Measurements from ENCODE around the gene UBE2E3.
"Not testable (repeated sequence)": the region's sequence is repeated elsewhere in the genome, so short reads cannot be mapped to it uniquely, and the experiment has no call there.

DNA sequence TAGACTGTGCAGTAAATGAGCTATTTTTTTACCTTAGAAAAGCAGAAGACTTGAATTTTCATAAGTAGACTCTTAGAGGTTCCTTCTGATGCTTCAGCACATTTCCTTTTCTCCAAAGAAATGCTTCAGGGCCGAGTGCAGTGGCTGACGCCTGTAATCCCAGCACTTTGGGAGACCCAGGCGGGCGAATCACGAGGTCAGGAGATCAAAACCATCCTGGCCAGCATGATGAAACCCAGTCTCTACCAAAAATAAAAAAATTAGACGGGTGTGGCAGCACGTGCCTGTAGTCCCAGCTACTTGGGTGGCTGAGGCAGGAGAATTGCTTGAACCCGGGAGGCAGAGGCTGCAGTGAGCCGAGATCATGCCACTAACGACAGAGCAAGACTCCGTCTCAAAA is 60.4 kb downstream of the UBE2E3 start:
- TF ChIP-seq, protein P1, sequence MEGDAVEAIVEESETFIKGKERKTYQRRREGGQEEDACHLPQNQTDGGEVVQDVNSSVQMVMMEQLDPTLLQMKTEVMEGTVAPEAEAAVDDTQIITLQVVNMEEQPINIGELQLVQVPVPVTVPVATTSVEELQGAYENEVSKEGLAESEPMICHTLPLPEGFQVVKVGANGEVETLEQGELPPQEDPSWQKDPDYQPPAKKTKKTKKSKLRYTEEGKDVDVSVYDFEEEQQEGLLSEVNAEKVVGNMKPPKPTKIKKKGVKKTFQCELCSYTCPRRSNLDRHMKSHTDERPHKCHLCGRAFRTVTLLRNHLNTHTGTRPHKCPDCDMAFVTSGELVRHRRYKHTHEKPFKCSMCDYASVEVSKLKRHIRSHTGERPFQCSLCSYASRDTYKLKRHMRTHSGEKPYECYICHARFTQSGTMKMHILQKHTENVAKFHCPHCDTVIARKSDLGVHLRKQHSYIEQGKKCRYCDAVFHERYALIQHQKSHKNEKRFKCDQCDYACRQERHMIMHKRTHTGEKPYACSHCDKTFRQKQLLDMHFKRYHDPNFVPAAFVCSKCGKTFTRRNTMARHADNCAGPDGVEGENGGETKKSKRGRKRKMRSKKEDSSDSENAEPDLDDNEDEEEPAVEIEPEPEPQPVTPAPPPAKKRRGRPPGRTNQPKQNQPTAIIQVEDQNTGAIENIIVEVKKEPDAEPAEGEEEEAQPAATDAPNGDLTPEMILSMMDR (IDR thresholded peaks at IDR 0.05) = not testable (repeated sequence)
- TF ChIP-seq GABPB1 (CRISPR knock-in tag; IDR thresholded peaks at IDR 0.05); ELF4 (CRISPR knock-in tag; IDR thresholded peaks at IDR 0.05; ENCODE audit: low read depth); CREM (CRISPR knock-in tag; IDR thresholded peaks at IDR 0.05); ZNF138 (CRISPR knock-in tag; conservative IDR thresholded peaks at IDR 0.05); ETV6 (CRISPR knock-in tag; IDR thresholded peaks at IDR 0.05): not testable (repeated sequence)
- TF ChIP-seq, protein P2, sequence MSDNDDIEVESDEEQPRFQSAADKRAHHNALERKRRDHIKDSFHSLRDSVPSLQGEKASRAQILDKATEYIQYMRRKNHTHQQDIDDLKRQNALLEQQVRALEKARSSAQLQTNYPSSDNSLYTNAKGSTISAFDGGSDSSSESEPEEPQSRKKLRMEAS (CRISPR knock-in tag; IDR thresholded peaks at IDR 0.05) = not testable (repeated sequence)
- TF ChIP-seq, protein P3, sequence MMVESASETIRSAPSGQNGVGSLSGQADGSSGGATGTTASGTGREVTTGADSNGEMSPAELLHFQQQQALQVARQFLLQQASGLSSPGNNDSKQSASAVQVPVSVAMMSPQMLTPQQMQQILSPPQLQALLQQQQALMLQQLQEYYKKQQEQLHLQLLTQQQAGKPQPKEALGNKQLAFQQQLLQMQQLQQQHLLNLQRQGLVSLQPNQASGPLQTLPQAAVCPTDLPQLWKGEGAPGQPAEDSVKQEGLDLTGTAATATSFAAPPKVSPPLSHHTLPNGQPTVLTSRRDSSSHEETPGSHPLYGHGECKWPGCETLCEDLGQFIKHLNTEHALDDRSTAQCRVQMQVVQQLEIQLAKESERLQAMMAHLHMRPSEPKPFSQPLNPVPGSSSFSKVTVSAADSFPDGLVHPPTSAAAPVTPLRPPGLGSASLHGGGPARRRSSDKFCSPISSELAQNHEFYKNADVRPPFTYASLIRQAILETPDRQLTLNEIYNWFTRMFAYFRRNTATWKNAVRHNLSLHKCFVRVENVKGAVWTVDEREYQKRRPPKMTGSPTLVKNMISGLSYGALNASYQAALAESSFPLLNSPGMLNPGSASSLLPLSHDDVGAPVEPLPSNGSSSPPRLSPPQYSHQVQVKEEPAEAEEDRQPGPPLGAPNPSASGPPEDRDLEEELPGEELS (CRISPR knock-in tag; IDR thresholded peaks at IDR 0.05) = not testable (repeated sequence)
- TF ChIP-seq, protein P4, sequence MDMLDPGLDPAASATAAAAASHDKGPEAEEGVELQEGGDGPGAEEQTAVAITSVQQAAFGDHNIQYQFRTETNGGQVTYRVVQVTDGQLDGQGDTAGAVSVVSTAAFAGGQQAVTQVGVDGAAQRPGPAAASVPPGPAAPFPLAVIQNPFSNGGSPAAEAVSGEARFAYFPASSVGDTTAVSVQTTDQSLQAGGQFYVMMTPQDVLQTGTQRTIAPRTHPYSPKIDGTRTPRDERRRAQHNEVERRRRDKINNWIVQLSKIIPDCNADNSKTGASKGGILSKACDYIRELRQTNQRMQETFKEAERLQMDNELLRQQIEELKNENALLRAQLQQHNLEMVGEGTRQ (CRISPR knock-in tag; IDR thresholded peaks at IDR 0.05) = not testable (repeated sequence)
- TF ChIP-seq, protein P5, sequence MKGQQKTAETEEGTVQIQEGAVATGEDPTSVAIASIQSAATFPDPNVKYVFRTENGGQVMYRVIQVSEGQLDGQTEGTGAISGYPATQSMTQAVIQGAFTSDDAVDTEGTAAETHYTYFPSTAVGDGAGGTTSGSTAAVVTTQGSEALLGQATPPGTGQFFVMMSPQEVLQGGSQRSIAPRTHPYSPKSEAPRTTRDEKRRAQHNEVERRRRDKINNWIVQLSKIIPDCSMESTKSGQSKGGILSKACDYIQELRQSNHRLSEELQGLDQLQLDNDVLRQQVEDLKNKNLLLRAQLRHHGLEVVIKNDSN (CRISPR knock-in tag; IDR thresholded peaks at IDR 0.05) = not testable (repeated sequence)
- TF ChIP-seq, protein P6, sequence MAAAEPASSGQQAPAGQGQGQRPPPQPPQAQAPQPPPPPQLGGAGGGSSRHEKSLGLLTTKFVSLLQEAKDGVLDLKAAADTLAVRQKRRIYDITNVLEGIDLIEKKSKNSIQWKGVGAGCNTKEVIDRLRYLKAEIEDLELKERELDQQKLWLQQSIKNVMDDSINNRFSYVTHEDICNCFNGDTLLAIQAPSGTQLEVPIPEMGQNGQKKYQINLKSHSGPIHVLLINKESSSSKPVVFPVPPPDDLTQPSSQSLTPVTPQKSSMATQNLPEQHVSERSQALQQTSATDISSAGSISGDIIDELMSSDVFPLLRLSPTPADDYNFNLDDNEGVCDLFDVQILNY (CRISPR knock-in tag; IDR thresholded peaks at IDR 0.05) = not testable (repeated sequence)
- TF ChIP-seq, protein P7, sequence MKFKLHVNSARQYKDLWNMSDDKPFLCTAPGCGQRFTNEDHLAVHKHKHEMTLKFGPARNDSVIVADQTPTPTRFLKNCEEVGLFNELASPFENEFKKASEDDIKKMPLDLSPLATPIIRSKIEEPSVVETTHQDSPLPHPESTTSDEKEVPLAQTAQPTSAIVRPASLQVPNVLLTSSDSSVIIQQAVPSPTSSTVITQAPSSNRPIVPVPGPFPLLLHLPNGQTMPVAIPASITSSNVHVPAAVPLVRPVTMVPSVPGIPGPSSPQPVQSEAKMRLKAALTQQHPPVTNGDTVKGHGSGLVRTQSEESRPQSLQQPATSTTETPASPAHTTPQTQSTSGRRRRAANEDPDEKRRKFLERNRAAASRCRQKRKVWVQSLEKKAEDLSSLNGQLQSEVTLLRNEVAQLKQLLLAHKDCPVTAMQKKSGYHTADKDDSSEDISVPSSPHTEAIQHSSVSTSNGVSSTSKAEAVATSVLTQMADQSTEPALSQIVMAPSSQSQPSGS (CRISPR knock-in tag; IDR thresholded peaks at IDR 0.05; ENCODE audit: borderline replicate concordance, low read depth) = not testable (repeated sequence)
- TF ChIP-seq, protein P8, sequence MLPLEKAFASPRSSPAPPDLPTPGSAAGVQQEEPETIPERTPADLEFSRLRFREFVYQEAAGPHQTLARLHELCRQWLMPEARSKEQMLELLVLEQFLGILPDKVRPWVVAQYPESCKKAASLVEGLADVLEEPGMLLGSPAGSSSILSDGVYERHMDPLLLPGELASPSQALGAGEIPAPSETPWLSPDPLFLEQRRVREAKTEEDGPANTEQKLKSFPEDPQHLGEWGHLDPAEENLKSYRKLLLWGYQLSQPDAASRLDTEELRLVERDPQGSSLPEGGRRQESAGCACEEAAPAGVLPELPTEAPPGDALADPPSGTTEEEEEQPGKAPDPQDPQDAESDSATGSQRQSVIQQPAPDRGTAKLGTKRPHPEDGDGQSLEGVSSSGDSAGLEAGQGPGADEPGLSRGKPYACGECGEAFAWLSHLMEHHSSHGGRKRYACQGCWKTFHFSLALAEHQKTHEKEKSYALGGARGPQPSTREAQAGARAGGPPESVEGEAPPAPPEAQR (CRISPR knock-in tag; IDR thresholded peaks at IDR 0.05) = not testable (repeated sequence)
